Nephron (organoid): ENCODE data around the gene LRBA.

ENCODE experiments used
- H3K27ac Mint-ChIP-seq, 3 experiments: 2 replicates each; pipeline ENCODE4 v1.8.0; 2020; ENCODE audit warnings: mixed read lengths in 3 of 3, mild to moderate bottlenecking in 2 of 3, moderate library complexity in 1 of 3
- H3K27me3 Mint-ChIP-seq: 2 replicates; pipeline ENCODE4 v1.8.0; 2021; ENCODE audit warnings: low read depth, mild to moderate bottlenecking, moderate library complexity, mixed read lengths
- H3K36me3 Mint-ChIP-seq: 2 replicates; pipeline ENCODE4 v1.8.0; 2020; ENCODE audit warnings: low read depth, mixed read lengths
- H3K4me1 Mint-ChIP-seq: 2 replicates; pipeline ENCODE4 v1.8.0; 2020; ENCODE audit warnings: mixed read lengths
- H3K4me3 Mint-ChIP-seq, 3 experiments: 2 replicates each; pipeline ENCODE4 v1.8.0; 2020; ENCODE audit warnings: mild to moderate bottlenecking in 3 of 3, mixed read lengths in 3 of 3, moderate library complexity in 2 of 3
- H3K9me3 Mint-ChIP-seq: 2 replicates; pipeline ENCODE4 v1.8.0; 2020; ENCODE audit warnings: mixed read lengths
- TF ChIP-seq, protein P1 (sequence below), 3 experiments: fragments of 200-600 bp; sonication (generic); IDR thresholded peaks; one replicate each; pipeline ENCODE4 v1.5.0; 2021; ENCODE audit warnings: antibody characterized with exemption in 3 of 3; ENCODE audit not compliant: unreplicated experiment in 3 of 3

The LRBA gene

DNA sequence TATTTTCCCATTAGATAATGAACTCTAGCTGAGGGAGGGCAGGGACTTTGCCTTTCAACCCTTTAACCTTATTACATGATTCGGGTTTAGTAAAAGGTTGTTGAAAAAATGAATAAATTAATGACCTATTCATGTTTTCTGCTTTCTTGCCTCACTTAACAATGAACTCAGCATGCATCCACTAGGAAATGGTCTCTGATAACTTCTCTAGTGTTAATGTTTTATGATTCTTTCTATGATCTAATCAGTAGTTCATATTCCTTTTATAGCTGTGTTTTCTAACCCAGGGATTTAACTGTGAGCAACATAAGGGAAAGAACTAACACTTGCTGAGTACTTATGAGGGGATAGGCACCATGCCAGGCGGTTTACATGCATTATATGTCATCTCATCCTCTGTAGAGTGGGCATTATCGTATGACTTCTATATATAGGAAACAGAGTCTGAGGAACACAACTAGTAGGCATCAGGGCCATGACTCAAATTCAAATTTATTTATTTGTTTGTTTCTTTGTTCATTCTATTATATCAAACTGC is 669.8 kb downstream of the LRBA start:
- TF ChIP-seq, protein P1, sequence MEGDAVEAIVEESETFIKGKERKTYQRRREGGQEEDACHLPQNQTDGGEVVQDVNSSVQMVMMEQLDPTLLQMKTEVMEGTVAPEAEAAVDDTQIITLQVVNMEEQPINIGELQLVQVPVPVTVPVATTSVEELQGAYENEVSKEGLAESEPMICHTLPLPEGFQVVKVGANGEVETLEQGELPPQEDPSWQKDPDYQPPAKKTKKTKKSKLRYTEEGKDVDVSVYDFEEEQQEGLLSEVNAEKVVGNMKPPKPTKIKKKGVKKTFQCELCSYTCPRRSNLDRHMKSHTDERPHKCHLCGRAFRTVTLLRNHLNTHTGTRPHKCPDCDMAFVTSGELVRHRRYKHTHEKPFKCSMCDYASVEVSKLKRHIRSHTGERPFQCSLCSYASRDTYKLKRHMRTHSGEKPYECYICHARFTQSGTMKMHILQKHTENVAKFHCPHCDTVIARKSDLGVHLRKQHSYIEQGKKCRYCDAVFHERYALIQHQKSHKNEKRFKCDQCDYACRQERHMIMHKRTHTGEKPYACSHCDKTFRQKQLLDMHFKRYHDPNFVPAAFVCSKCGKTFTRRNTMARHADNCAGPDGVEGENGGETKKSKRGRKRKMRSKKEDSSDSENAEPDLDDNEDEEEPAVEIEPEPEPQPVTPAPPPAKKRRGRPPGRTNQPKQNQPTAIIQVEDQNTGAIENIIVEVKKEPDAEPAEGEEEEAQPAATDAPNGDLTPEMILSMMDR (IDR thresholded peaks at IDR 0.05; ENCODE audit: unreplicated experiment in 3 of 3), result no peak
- no peak overlapping the region for H3K4me3 Mint-ChIP-seq
- H3K27ac Mint-ChIP-seq, result no peak overlapping the region
- H3K27me3 Mint-ChIP-seq, result no peaks in the 10 kb centered on the region
- H3K9me3 Mint-ChIP-seq, result no peaks in the 10 kb centered on the region
- H3K36me3 Mint-ChIP-seq, result peaks cover 17% of the 10 kb centered on the region
- no peaks in the 10 kb centered on the region for H3K4me1 Mint-ChIP-seq

DNA sequence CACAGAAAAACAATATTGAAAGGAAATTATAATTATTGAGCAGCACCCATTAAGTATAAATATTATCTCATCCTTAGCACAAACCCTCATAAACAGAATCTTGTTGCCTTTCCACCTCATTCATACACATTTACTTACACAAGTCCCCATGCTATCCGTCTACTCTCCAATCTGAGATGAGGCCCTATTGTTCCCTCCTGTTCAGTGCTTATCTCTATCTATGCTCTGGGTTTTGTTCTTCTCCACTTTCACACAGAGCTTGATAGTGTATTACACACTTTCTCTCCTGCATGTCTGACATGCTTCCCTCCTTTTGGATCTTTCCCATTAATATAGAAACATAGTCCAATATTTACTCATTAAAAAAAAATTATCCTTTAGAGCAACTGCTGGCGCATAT is 671.3 kb downstream of the LRBA start:
- TF ChIP-seq, protein P1 (IDR thresholded peaks at IDR 0.05; ENCODE audit: unreplicated experiment in 3 of 3), result no peak
- Mint-ChIP-seq H3K36me3 (peaks cover 16% of the 10 kb centered on the region), H3K9me3 (no peaks in the 10 kb centered on the region)

DNA sequence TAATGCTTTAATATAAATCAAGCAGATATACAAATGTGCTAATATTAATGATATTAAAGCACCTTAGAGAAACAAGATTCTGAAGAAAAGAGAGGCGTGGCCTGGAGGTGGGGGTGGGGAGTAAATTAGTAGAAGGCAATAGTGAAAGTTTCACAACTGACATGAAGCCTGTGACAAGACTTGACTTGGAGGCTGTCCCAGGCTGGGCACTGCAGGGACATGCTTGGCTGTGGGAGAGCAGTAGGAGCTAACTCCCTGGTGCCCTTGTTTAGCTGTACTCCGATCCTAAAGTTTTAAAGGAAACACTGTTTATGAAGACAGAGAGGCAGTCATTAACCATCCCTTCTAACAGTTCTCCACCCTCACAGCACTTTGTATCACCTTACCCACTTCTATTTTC is 672.1 kb downstream of the LRBA start:
- TF ChIP-seq, protein P1 (IDR thresholded peaks at IDR 0.05; ENCODE audit: unreplicated experiment in 3 of 3), result no peak
- Mint-ChIP-seq H3K27me3 (no peaks in the 10 kb centered on the region), H3K27ac (no peak overlapping the region), H3K4me1 (peaks cover 16% of the 10 kb centered on the region), H3K9me3 (no peaks in the 10 kb centered on the region), H3K4me3 (no peak overlapping the region), H3K36me3 (peaks cover 12% of the 10 kb centered on the region)

More for the DNA sequence above, 671.3 kb downstream of the LRBA start:
- Mint-ChIP-seq H3K27ac (no peak overlapping the region), H3K4me3 (no peak overlapping the region), H3K27me3 (no peaks in the 10 kb centered on the region), H3K4me1 (peaks cover 8% of the 10 kb centered on the region)

DNA sequence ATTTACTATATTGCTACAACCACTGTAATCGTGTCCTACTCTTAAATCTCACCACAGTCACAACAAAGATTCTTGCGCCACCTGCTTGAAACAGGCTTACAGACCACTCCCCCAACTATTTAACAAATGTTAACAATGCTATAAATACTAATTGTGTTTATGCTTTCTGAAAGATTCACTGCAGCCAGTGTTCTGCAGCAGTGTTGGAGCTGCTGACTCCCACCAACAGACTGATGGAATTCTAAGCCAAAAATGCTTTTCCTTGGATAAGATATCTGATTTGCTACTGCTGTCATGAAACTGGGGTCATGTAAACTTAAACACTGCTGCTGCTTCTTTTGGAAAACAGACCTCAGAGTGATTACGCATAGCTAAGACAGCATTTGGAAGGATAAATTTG is 677.4 kb downstream of the LRBA start:
- peaks cover 30% of the 10 kb centered on the region for H3K4me1 Mint-ChIP-seq
- H3K36me3 Mint-ChIP-seq, result peaks cover 7% of the 10 kb centered on the region
- peak overlapping the region; percentile 1 to 6 (median 3) for H3K27ac Mint-ChIP-seq
- H3K27me3 Mint-ChIP-seq, result no peaks in the 10 kb centered on the region
- peak overlapping the region in 1 of 3 experiments; percentile 0 for H3K4me3 Mint-ChIP-seq
- TF ChIP-seq, protein P1 (IDR thresholded peaks at IDR 0.05; ENCODE audit: unreplicated experiment in 3 of 3), result no peak
- H3K9me3 Mint-ChIP-seq, result no peaks in the 10 kb centered on the region

DNA sequence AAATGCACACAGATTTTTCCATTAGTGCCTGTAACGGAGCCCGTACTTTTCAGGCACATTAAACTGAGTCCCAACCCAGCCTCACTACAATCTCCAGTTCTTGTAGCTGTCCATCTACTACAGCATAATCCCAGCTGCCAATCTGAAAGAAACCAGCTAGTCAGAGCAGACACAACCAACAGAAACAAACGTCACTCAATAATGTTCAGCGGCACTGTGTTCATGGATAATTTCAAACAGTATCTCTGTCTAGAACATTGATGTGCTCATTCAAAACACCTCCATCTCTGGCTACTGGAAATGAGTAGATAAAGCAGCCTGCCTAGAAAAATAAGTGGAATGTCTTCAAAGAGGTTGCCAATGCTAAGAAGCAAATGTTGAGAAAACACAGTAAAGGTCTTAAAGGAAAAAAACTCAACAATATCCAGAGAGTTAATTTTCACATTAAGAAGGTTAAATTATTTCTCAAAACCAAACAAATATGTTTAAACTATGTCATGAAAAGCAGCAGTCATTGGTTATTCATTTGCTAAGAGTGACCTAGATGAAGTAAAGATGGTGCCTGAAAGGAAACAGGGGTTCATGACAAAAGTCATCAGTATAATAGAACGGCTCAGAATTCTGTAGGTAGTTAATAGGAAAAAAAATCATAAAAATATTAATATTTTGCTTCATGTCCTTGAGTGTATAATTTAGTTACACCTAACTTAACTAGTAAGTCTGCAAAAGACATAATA is 678.2 kb downstream of the LRBA start:
- H3K36me3 Mint-ChIP-seq, result peaks cover 7% of the 10 kb centered on the region

More for the DNA sequence above, 678.2 kb downstream of the LRBA start:
- H3K4me3 Mint-ChIP-seq, result no peak overlapping the region
- TF ChIP-seq, protein P1 (IDR thresholded peaks at IDR 0.05; ENCODE audit: unreplicated experiment in 3 of 3), result no peak
- no peaks in the 10 kb centered on the region for H3K9me3 Mint-ChIP-seq
- no peak overlapping the region for H3K27ac Mint-ChIP-seq
- H3K4me1 Mint-ChIP-seq, result peaks cover 30% of the 10 kb centered on the region
- no peaks in the 10 kb centered on the region for H3K27me3 Mint-ChIP-seq
